HepG2 (cell line): ENCODE results near the gene HLCS. TPM values are rescaled to one million over a fixed set of nuclear protein-coding genes. Genes with fewer than 3 reads are reported as not detected.

Experiments used
- ATAC-seq: fragments of 200-7000 bp; cut with Tn5 transposase; 3 replicates; pipeline ENCODE4 v1.9.1; 2020; ENCODE audit warnings: mild to moderate bottlenecking, moderate library complexity
- BruUV-seq: library from RNA; stranded (reverse); fragments of 400-500 nt; replicated peaks from 2 replicates; lab custom pipeline; 2021; lab: Mats Ljungman, UMichigan
- CTCF ChIA-PET: fragments of 300-600 bp; formaldehyde crosslinking; extraction: SDS; loops from one replicate; lab custom pipeline; 2021; ENCODE audit warnings: low total read pairs, inconsistent platforms, low intra/inter-chr PET ratio; lab: Yijun Ruan, JAX
- POLR2A ChIA-PET: fragments of 350-600 bp; sonication (Branson Sonifier 250); formaldehyde crosslinking; loops from one replicate; lab custom pipeline; 2020; ENCODE audit warnings: antibody characterized with exemption, inconsistent platforms; lab: Yijun Ruan, JAX
- DNase-seq: peaks from one replicate; pipeline ENCODE4 v3.0.0-alpha.2; 2015; ENCODE audit warnings: low spot score
- FAIRE-seq: peaks from 3 replicates; lab custom pipeline; 2011; peaks lifted over from hg19 to GRCh38; lab: Jason Lieb, UNC
- H2AFZ ChIP-seq: one replicate; pipeline ENCODE4 v1.6.1; 2011; ENCODE audit warnings: low read length, inconsistent platforms
- H3K27ac ChIP-seq: fragments of 300-600 bp; 3 replicates; pipeline ENCODE4 v1.8.0; 2011; ENCODE audit warnings: mixed run types, mild to moderate bottlenecking, mixed read lengths, low read length, inconsistent platforms; ENCODE audit not compliant: insufficient read depth; ENCODE audit errors: extremely low read length
- H3K27me3 ChIP-seq, 2 experiments: fragments of 200-600 bp in 1 of 2; 2 replicates in 1 of 2; 3 replicates in 1 of 2; pipeline versions ENCODE4 v1.6.0 to v1.8.0; 2011; ENCODE audit warnings: low read length in 2 of 2, mild to moderate bottlenecking in 2 of 2, moderate library complexity in 2 of 2, inconsistent platforms in 1 of 2; ENCODE audit not compliant: insufficient read depth in 2 of 2, control insufficient read depth in 1 of 2
- H3K36me3 ChIP-seq, 2 experiments: fragments of 200-600 bp in 1 of 2; replicated peaks in 1 of 2; 2 replicates in 1 of 2; 3 replicates in 1 of 2; pipeline versions ENCODE4 v1.5.1 to v1.8.0; 2011; ENCODE audit warnings: low read length in 2 of 2, inconsistent platforms in 1 of 2; ENCODE audit not compliant: insufficient read depth in 2 of 2, control insufficient read depth in 1 of 2
- H3K4me1 ChIP-seq: 2 replicates; pipeline ENCODE4 v1.5.1; 2012; ENCODE audit warnings: low read length, inconsistent platforms; ENCODE audit not compliant: insufficient read depth
- H3K4me2 ChIP-seq: 2 replicates; pipeline ENCODE4 v1.6.0; 2011; ENCODE audit warnings: low read depth, low read length, inconsistent platforms
- H3K4me3 ChIP-seq, 3 experiments: fragments of 200-600 bp in 1 of 3; sonication (generic), shearing (Covaris generic) in 1 of 3; replicated peaks in 1 of 3; 2 replicates each; pipeline ENCODE4 v1.5.1; 2011 to 2016; ENCODE audit warnings: low read length in 3 of 3, inconsistent platforms in 2 of 3, low read depth in 2 of 3, mild to moderate bottlenecking in 2 of 3, control low read depth in 1 of 3, mixed read lengths in 1 of 3; ENCODE audit not compliant: insufficient read depth in 1 of 3
- H3K79me2 ChIP-seq: one replicate; pipeline ENCODE4 v1.6.1; 2011; ENCODE audit warnings: low read length, inconsistent platforms; ENCODE audit not compliant: insufficient read depth
- H3K9ac ChIP-seq: 2 replicates; pipeline ENCODE4 v1.6.0; 2011; ENCODE audit warnings: mild to moderate bottlenecking, low read depth, low read length, inconsistent platforms; ENCODE audit not compliant: insufficient read depth
- H3K9me3 ChIP-seq: 2 replicates; pipeline ENCODE4 v1.5.1; 2012; ENCODE audit warnings: mild to moderate bottlenecking, low read length
- H4K20me1 ChIP-seq: 2 replicates; pipeline ENCODE4 v1.6.0; 2011; ENCODE audit warnings: inconsistent platforms, mild to moderate bottlenecking, low read length, moderate library complexity; ENCODE audit not compliant: insufficient read depth
- AFF4 ChIP-seq: sonication (generic); formaldehyde crosslinking; IDR thresholded peaks from 2 replicates; pipeline ENCODE4 v1.4.0; 2020; ENCODE audit warnings: missing genetic modification reagents
- ERF ChIP-seq: IDR thresholded peaks from 2 replicates; pipeline ENCODE4 v1.6.1; 2018; ENCODE audit warnings: missing biosample characterization, missing genetic modification reagents
- POLR2A ChIP-seq, 2 experiments: IDR thresholded peaks; 2 replicates each; pipeline ENCODE4 v1.6.1; 2011; ENCODE audit warnings: low read depth in 2 of 2, low read length in 2 of 2, mild to moderate bottlenecking in 1 of 2, moderate library complexity in 1 of 2; ENCODE audit not compliant: insufficient read depth in 1 of 2
- RBFOX2 ChIP-seq: fragments of 200-400 bp; formaldehyde crosslinking; IDR thresholded peaks from 2 replicates; pipeline ENCODE4 v1.6.1; 2017; ENCODE audit warnings: low read depth, mild to moderate bottlenecking, low read length
- TOPORS ChIP-seq: sonication (generic); formaldehyde crosslinking; IDR thresholded peaks from 2 replicates; pipeline ENCODE4 v1.8.0; 2023; ENCODE audit warnings: mild to moderate bottlenecking, missing genetic modification reagents
- ZNF484 ChIP-seq: sonication (generic); formaldehyde crosslinking; IDR thresholded peaks from 2 replicates; pipeline ENCODE4 v1.5.1; 2020; ENCODE audit warnings: mild to moderate bottlenecking, low read depth, missing genetic modification reagents, borderline replicate concordance
- ZNF580 ChIP-seq: IDR thresholded peaks from 2 replicates; pipeline ENCODE4 v1.6.1; 2016; ENCODE audit warnings: low read depth, borderline replicate concordance
- ZSCAN29 ChIP-seq: sonication (generic); formaldehyde crosslinking; conservative IDR thresholded peaks from 2 replicates; pipeline ENCODE4 v1.4.0; 2020; ENCODE audit warnings: mild to moderate bottlenecking, missing genetic modification reagents
- whole genome bisulfite sequencing: methylation state at CpG from one replicate; pipeline ENCODE4 v1.1.6; 2017; ENCODE audit warnings: low lambda C conversion rate; 5-methylcytosine and 5-hydroxymethylcytosine counted together
- in situ Hi-C: cut with HindIII; loops from 2 replicates; pipeline ENCODE4 v1.10.0; 2017; ENCODE audit warnings: low pct_unique_long_range_greater_than_20kb; ENCODE audit not compliant: extremely low pct_ligation_motif_present
- intact Hi-C: fragments of 100-400 bp; cut with micrococcal nuclease; formaldehyde crosslinking; loops from one replicate; pipeline ENCODE4 v1.10.0; 2022; ENCODE audit not compliant: unreplicated experiment
- polyA plus RNA-seq, 8 experiments: library from polyadenylated mRNA; depleted of rRNA in 3 of 8; stranded (reverse) in 7 of 8; unstranded in 1 of 8; fragments of >200 nt; fragmentation: Illumina TruSeq in 4 of 8; extraction: Trizol in 4 of 8; gene quantifications; 2 replicates each; pipeline versions ENCODE4 v1.2.1 to v1.2.3, GENCODE V29; 2011 to 2016; ENCODE audit warnings: low read depth in 4 of 8, missing spikeins in 1 of 8, mixed read lengths in 1 of 8; ENCODE audit not compliant: insufficient read depth in 1 of 8
- total RNA-seq, 5 experiments: library from RNA; depleted of rRNA; stranded (reverse); fragments of >200 nt; fragmentation: Illumina TruSeq; extraction: Trizol; gene quantifications; 2 replicates each; pipeline ENCODE4 v1.2.3, GENCODE V29; 2016; ENCODE audit warnings: low read depth in 1 of 5
- TF ChIP-seq, protein P1 (sequence below): sonication (generic); formaldehyde crosslinking; IDR thresholded peaks from 2 replicates; pipeline ENCODE4 v1.5.0; 2020; ENCODE audit warnings: mild to moderate bottlenecking, missing genetic modification reagents
- TF ChIP-seq, protein P2 (sequence below): sonication (generic); formaldehyde crosslinking; IDR thresholded peaks from 2 replicates; pipeline ENCODE4 v1.4.0; 2020; ENCODE audit warnings: missing genetic modification reagents
- TF ChIP-seq, protein P3 (sequence below): sonication (generic); formaldehyde crosslinking; IDR thresholded peaks from 2 replicates; pipeline ENCODE4 v1.4.0; 2020; ENCODE audit warnings: missing genetic modification reagents

The HLCS gene
- total and polyA plus RNA-seq, 2 of the 13 experiments (the other 11 are each of a cell fraction or from before 2014, with no cell fraction given), result 7.9 to 12.3 TPM

GRCh38 chr21:36968414-36968813, 1.9 kb upstream of the HLCS start (continued):
- TF ChIP-seq AFF4 (CRISPR knock-in tag), result no peak

DNA sequence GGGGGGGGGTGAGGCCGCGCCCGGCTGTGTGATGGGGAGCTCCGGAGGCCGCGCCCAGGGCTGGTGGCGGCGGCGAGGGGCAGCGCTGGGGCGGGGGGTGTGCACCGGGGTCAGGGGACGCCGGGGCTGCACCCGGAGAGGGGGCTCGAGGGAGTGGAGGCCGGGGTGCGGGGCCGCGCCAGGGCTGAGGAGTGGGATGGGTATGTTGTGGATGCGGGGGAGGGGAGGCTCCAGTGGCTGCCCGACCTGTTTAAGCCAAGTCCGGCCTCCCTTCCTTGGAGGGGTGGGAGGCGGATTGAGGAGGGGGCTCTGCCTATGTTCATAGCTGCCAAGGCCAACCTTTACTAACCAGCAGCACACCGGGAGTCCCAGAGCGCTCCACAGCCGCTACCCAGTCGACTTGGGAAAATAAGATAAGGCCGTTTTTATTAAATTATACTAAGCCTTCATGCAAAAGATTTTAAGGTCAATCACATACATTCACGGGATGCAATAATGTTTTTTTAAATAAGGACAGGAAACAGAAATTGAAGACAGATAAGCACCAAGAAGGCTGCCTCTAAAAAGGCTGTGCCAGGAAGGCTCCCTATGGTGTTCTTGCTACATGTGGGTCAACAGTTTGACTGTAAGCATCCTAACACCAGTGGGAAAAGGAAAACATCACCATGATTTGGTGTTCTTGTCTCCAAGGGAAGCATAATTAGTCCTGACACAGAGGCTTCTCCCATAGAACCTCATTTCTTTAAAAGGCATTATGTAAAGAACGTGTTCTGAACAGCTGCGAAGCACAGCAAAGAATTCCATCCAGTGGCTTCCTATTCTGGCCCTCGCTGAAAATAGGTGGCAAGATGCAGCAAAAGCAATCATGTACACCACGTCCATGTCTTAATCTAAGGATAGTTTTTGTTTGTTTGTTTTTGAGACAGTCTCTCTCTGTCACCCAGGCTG, 626 bp upstream of the HLCS start:
- peak; percentile 12 for FAIRE-seq
- 40% methylated on average over 10 of the region's 34 CpGs for WGBS
- no peak for TF ChIP-seq ZSCAN29 (CRISPR knock-in tag)
- TF ChIP-seq RBFOX2, result 0 out of 2 replicates have a peak, but pooled peaks have one; percentile 35
- 0 out of 2 replicates have a peak, but pooled peaks have one; percentile 22 for TF ChIP-seq ZNF580
- TF ChIP-seq TOPORS (CRISPR knock-in tag), result no peak
- peak in 1 of 2 experiments; percentile 14; a peak in 1 of 4 replicates for TF ChIP-seq POLR2A (IDR thresholded peaks at IDR 0.05; ENCODE audit: insufficient read depth in 1 of 2, low read depth in 2 of 2, low read length in 2 of 2)
- TF ChIP-seq, protein P1, sequence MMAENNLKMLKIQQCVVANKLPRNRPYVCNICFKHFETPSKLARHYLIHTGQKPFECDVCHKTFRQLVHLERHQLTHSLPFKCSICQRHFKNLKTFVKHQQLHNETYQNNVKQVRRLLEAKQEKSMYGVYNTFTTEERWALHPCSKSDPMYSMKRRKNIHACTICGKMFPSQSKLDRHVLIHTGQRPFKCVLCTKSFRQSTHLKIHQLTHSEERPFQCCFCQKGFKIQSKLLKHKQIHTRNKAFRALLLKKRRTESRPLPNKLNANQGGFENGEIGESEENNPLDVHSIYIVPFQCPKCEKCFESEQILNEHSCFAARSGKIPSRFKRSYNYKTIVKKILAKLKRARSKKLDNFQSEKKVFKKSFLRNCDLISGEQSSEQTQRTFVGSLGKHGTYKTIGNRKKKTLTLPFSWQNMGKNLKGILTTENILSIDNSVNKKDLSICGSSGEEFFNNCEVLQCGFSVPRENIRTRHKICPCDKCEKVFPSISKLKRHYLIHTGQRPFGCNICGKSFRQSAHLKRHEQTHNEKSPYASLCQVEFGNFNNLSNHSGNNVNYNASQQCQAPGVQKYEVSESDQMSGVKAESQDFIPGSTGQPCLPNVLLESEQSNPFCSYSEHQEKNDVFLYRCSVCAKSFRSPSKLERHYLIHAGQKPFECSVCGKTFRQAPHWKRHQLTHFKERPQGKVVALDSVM, result peak; percentile 69; the same call in 1 of the 2 replicates
- TF ChIP-seq ZNF484, result no peak
- TF ChIP-seq, protein P2, sequence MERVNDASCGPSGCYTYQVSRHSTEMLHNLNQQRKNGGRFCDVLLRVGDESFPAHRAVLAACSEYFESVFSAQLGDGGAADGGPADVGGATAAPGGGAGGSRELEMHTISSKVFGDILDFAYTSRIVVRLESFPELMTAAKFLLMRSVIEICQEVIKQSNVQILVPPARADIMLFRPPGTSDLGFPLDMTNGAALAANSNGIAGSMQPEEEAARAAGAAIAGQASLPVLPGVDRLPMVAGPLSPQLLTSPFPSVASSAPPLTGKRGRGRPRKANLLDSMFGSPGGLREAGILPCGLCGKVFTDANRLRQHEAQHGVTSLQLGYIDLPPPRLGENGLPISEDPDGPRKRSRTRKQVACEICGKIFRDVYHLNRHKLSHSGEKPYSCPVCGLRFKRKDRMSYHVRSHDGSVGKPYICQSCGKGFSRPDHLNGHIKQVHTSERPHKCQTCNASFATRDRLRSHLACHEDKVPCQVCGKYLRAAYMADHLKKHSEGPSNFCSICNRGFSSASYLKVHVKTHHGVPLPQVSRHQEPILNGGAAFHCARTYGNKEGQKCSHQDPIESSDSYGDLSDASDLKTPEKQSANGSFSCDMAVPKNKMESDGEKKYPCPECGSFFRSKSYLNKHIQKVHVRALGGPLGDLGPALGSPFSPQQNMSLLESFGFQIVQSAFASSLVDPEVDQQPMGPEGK (CRISPR knock-in tag), result 0 out of 2 replicates have a peak, but pooled peaks have one; percentile 6
- TF ChIP-seq ERF (CRISPR knock-in tag), result 0 out of 2 replicates have a peak, but pooled peaks have one; percentile 1
- TF ChIP-seq, protein P3, sequence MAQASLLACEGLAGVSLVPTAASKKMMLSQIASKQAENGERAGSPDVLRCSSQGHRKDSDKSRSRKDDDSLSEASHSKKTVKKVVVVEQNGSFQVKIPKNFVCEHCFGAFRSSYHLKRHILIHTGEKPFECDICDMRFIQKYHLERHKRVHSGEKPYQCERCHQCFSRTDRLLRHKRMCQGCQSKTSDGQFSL, result peak; percentile 78; the same call in 1 of the 2 replicates

More for the DNA sequence above, 626 bp upstream of the HLCS start:
- intact Hi-C loops (no loop called here), in situ Hi-C loops (no loop called here)
- Histone ChIP-seq H3K4me3 (peak overlapping the region; percentile 50 to 88 (median 75)), H3K36me3 (peaks cover 0 to 7% of the 10 kb centered on the region in 2 experiments; a peak in 3 of 5 replicates), H3K9ac (peak overlapping the region; percentile 68), H3K27me3 (no peaks in the 10 kb centered on the region), H4K20me1 (no peaks in the 10 kb centered on the region), H3K4me2 (peak overlapping the region; percentile 81), H3K79me2 (peaks cover 9% of the 10 kb centered on the region), H3K27ac (peak overlapping the region; percentile 62), H3K4me1 (peaks cover 25% of the 10 kb centered on the region), H3K9me3 (no peaks in the 10 kb centered on the region), H2AFZ (no peak overlapping the region)
- POLR2A ChIA-PET, result interaction anchor here (0.5 to 4.0 kb wide), 7 partner anchors 10 to 150 kb away, joined by 3 to 21 read pairs (median 6); partner anchors contain the start of genes PIGP and TTC3
- DNase-seq (no peak), ATAC-seq (peak; percentile 50)
- BruUV-seq, result TSS peak; percentile 67
- CTCF ChIA-PET, result no interaction called here
